Hepatocyte (in vitro differentiated cells): ENCODE results near the gene LYL1.

ENCODE experiments used
- EZH2 ChIP-seq: fragments of 200-600 bp; sonication (generic); IDR thresholded peaks from 2 replicates; pipeline ENCODE4 v1.6.1; 2016; ENCODE audit warnings: antibody characterized with exemption, mild to moderate bottlenecking, borderline replicate concordance
- EZH2phosphoT487 ChIP-seq: fragments of 200-600 bp; sonication (generic); IDR thresholded peaks from one replicate; pipeline ENCODE4 v1.6.1; 2018; ENCODE audit warnings: antibody characterized with exemption, mild to moderate bottlenecking, low read depth, moderate library complexity; ENCODE audit not compliant: unreplicated experiment, severe bottlenecking
- TF ChIP-seq, protein P1 (sequence below): fragments of 200-600 bp; sonication (generic); IDR thresholded peaks from 2 replicates; pipeline ENCODE4 v1.5.1; 2016; ENCODE audit warnings: antibody characterized with exemption, mild to moderate bottlenecking; ENCODE audit not compliant: poor library complexity

GRCh38 chr19:13109361-13110098 is 6.9 kb upstream of the LYL1 start:
- TF ChIP-seq, protein P1, sequence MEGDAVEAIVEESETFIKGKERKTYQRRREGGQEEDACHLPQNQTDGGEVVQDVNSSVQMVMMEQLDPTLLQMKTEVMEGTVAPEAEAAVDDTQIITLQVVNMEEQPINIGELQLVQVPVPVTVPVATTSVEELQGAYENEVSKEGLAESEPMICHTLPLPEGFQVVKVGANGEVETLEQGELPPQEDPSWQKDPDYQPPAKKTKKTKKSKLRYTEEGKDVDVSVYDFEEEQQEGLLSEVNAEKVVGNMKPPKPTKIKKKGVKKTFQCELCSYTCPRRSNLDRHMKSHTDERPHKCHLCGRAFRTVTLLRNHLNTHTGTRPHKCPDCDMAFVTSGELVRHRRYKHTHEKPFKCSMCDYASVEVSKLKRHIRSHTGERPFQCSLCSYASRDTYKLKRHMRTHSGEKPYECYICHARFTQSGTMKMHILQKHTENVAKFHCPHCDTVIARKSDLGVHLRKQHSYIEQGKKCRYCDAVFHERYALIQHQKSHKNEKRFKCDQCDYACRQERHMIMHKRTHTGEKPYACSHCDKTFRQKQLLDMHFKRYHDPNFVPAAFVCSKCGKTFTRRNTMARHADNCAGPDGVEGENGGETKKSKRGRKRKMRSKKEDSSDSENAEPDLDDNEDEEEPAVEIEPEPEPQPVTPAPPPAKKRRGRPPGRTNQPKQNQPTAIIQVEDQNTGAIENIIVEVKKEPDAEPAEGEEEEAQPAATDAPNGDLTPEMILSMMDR: no peak
- no peak for TF ChIP-seq EZH2
- no peak for TF ChIP-seq EZH2phosphoT487
